Right cardiac atrium (tissue), 5 donors: ENCODE data around the gene TRAPPC4. TPM values are rescaled to one million over a fixed set of nuclear protein-coding genes. Genes with fewer than 3 reads are reported as not detected.
A peak's percentile ranks its signal among the peaks of the same experiment; 100 is the strongest.
"Not testable (repeated sequence)": the region's sequence is repeated elsewhere in the genome, so short reads cannot be mapped to it uniquely, and the experiment has no call there.

Experiments used
- ATAC-seq, 2 donors: fragments of 200-7000 bp; cut with Tn5 transposase; one replicate each; pipeline versions ENCODE4 v1.8.0 to v1.9.1; 2020; ENCODE audit warnings: moderate library complexity in 2 of 2, mild to moderate bottlenecking in 1 of 2
- DNase-seq, 3 donors: peaks; one replicate each; pipeline ENCODE4 v3.0.0-alpha.2; 2020
- H3K27ac ChIP-seq: one replicate; pipeline ENCODE4 v1.5.1; 2013; ENCODE audit warnings: mild to moderate bottlenecking, low read length, control low read depth, moderate library complexity
- H3K27me3 ChIP-seq: one replicate; pipeline ENCODE4 v1.6.1; 2013; ENCODE audit not compliant: control insufficient read depth, insufficient read depth
- H3K4me1 ChIP-seq: one replicate; pipeline ENCODE4 v1.6.1; 2013; ENCODE audit warnings: low read length; ENCODE audit not compliant: control insufficient read depth, insufficient read depth
- H3K4me3 ChIP-seq: one replicate; pipeline ENCODE4 v1.5.1; 2013; ENCODE audit warnings: low read length, control low read depth
- H3K9me3 ChIP-seq: one replicate; pipeline ENCODE4 v1.6.1; 2013; ENCODE audit warnings: low read length; ENCODE audit not compliant: control insufficient read depth
- WGBS: extraction: QIAGEN DNeasy Blood & Tissue Kit; methylation state at CpG from one replicate; pipeline ENCODE4 v1.1.7; 2013; 5-methylcytosine and 5-hydroxymethylcytosine counted together
- intact Hi-C, 4 donors: fragments of 100-400 bp; cut with DNase I; formaldehyde crosslinking; loops; one replicate each; pipeline versions ENCODE4 v1.11.0 to v1.14.0; 2022 to 2023
- polyA plus RNA-seq: library from polyadenylated mRNA; stranded (reverse); fragments of 200-250 nt; gene quantifications from one replicate; pipeline ENCODE4 v1.2.3, GENCODE V29; 2013
- total RNA-seq, 4 donors: library from RNA; stranded (reverse); fragmentation: NEBNext Ultra II Directional; extraction: Animal tissue kit (Norgen Biotek cat#: 25700); gene quantifications; one replicate each; pipeline ENCODE4 v1.2.1, GENCODE V29; 2021
- donor health status: healthy with polysubstance abuse.
- donor health status: DM: no; HTN: yes; CAD: no.
- donor health status: DM: no; HTN: no; CAD: no.
- donor health status: DM: no; HTN: yes; CAD: no; lungs with severe emphysema.
- donor health status: DM: yes; HTN: yes; CAD: no.

Gene TRAPPC4
- total and polyA plus RNA-seq, 5 donors = 31.4 to 44.6 (median 36.2) TPM

DNA sequence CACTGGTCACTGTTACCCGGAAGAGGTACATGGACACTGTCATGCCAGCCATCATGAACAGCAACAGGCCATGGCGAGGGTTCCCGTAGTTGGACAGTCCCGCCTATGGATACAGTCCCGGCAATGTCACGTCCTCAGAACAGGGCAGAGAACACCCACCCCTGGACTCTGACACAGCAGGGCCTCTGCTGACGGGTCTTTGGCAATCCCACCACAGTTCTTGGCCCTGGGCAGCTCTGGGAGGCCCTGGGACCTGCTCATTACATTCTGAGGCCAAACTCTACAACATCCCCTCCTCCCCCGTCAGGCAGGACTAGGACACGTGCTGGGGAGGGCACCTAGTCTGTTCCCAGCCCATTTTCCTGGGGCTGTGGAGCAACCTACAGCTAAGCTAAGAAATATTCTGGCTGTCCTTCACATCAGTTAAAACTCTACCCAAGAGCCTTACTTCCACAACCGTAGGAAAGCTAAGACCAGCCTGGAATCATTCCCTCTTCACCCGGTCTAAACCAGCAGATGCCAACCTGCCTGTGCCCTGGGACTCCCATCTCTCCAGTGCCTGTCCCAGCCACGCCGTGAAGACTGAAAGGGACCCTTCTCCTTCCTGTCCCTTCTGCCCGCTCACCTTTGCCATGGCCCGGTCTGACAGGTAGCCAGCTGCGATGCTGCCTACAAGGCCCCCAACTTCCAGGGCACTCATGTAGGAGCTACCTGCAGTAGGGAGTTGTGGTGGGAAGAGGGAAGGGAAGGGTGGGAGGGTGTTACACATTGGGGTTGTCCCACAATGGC lies 7.6 kb downstream of the TRAPPC4 start:
- peak in 1 of 3 donors; percentile 36 for DNase-seq
- whole genome bisulfite sequencing = 84% methylated on average over 16 of the region's 16 CpGs
- no peak for ATAC-seq
- intact Hi-C loops = loop anchor here in 1 of 4 donors (10.0 kb wide), 1 partner anchor 121 kb away; no protein-coding TSS in a partner anchor
- H3K9me3 ChIP-seq = no peaks in the 10 kb centered on the region
- no peak overlapping the region for H3K4me3 ChIP-seq
- H3K4me1 ChIP-seq = peaks cover 4% of the 10 kb centered on the region
- no peaks in the 10 kb centered on the region for H3K27me3 ChIP-seq
- H3K27ac ChIP-seq = no peak overlapping the region

DNA sequence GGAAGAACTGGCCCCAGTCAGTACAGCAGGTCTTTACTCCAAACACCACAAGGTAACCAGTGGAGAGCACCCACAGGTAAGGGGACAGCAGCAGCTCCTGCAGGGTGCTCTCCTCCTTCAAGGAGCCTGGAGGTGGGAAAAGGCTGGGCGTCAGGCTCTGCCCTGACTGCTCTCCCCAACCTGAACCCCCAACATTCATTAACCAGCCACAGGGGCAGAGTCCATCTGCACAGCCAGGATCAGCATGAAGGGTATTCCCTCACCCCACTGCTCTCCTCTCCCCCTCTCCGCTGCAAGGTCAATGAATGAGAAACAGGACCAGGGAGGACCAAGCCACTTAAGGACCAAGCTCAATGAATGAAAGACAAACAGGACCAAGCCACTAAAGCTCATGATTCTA lies 8.4 kb downstream of the TRAPPC4 start:
- H3K27me3 ChIP-seq = no peaks in the 10 kb centered on the region
- DNase-seq (no peak), ATAC-seq (no peak)
- H3K4me3 ChIP-seq = no peak overlapping the region
- intact Hi-C loops = loop anchor here in 1 of 4 donors (10.0 kb wide), 1 partner anchor 122 kb away; no protein-coding TSS in a partner anchor
- H3K9me3 ChIP-seq = no peaks in the 10 kb centered on the region
- peaks cover 4% of the 10 kb centered on the region for H3K4me1 ChIP-seq
- no peak overlapping the region for H3K27ac ChIP-seq
- 98% methylated on average over 2 of the region's 2 CpGs for WGBS

DNA sequence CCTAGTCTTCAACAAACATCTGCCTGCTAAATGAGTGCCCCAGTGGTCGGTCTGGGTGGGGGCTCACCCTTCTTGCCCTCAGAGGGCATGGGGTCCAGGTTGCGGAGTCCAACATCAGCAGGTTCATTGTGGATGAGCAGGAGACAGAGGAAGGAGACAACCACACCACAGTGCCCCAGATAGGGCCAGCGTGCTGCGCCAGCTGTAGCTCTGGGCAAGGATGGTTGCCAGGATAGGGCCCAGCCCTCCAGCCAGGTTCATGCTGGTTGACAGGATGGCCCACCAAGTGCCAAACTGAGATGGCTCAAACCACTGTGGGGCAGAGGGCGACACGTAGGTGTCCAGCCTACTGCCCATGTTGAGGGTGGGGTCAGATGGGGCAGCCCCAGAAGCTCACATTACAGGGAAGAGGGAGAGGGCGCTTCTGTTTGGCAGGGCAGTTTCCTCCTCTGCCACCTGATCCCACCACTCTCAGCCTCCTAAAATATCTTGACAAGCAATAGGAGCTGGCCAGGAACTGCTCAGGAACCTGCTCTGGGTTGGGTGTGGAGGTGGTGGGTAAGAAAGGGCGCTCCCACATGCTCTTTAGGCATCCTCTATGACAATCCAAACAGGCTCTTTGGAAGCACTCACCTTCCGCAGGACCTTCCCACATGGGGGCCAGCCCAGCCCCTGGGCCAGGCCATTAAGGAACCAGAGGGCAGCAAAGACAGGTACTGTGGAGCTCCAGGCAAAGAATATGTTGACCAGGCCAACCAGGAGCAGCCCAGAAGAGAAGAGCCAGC lies 9.2 kb downstream of the TRAPPC4 start:
- H3K9me3 ChIP-seq = no peaks in the 10 kb centered on the region
- no peak overlapping the region for H3K27ac ChIP-seq
- ATAC-seq (no peak), DNase-seq (no peak)
- intact Hi-C loops = loop anchor here in 1 of 4 donors (10.0 kb wide), 1 partner anchor 123 kb away; no protein-coding TSS in a partner anchor
- WGBS = 96% methylated on average over 9 of the region's 9 CpGs
- H3K4me1 ChIP-seq = peaks cover 4% of the 10 kb centered on the region
- H3K4me3 ChIP-seq = no peak overlapping the region
- no peaks in the 10 kb centered on the region for H3K27me3 ChIP-seq

DNA sequence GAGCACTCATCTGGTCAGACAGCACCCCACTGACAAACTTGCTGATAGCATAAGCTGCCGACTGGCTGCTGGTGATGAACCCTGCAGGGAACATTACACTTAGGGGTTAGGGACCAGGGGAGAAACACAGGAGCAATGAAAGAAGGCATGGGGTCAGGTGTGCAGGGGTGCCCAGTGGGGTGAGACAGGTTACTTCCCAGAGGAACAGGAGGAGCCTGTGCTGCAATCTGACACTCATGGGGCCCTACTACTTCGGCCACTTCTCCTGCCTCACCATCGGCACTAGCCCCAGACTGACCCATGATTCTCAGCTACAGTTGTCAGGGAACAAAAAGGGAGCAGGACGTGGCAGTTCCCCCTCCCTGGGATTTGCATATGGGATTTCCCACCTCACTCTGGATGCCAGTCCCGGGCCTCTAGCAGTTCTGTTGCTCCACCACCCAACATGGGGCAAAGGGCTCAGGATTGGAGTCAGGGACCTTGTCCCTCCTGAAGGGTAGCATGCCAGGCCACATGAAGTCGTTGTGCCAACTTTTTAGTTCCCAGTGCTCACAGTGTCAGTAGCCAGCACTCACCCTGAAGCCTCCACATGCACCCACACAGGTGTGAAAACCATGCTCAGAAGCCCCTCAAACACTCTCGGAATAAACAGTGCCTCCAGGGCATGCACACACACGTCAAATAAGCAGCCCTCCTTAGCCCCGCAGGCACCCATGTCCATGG lies 9.9 kb downstream of the TRAPPC4 start:
- Histone ChIP-seq H3K9me3 (no peaks in the 10 kb centered on the region), H3K27ac (no peak overlapping the region), H3K27me3 (no peaks in the 10 kb centered on the region), H3K4me3 (no peak overlapping the region), H3K4me1 (peaks cover 4% of the 10 kb centered on the region)
- no peak for DNase-seq
- 75% methylated on average over 9 of the region's 9 CpGs for WGBS
- no peak for ATAC-seq
- intact Hi-C loops = loop anchor here in 1 of 4 donors (10.0 kb wide), 1 partner anchor 124 kb away; no protein-coding TSS in a partner anchor

GRCh38 chr11:119029069-119029339 lies 10.4 kb downstream of the TRAPPC4 start:
- Histone ChIP-seq H3K4me3 (no peak overlapping the region), H3K27ac (no peak overlapping the region), H3K4me1 (peaks cover 4% of the 10 kb centered on the region), H3K27me3 (no peaks in the 10 kb centered on the region), H3K9me3 (no peaks in the 10 kb centered on the region)
- no peak for ATAC-seq
- no peak for DNase-seq
- 96% methylated on average over 1 of the region's 1 CpG for WGBS
- intact Hi-C loops = loop anchor here in 1 of 4 donors (10.0 kb wide), 1 partner anchor 124 kb away; no protein-coding TSS in a partner anchor

GRCh38 chr11:119029340-119030028 lies 10.9 kb downstream of the TRAPPC4 start:
- Histone ChIP-seq H3K27me3 (no peaks in the 10 kb centered on the region), H3K4me3 (no peak overlapping the region), H3K9me3 (no peaks in the 10 kb centered on the region), H3K27ac (no peak overlapping the region), H3K4me1 (peaks cover 4% of the 10 kb centered on the region)
- peak in 1 of 3 donors; percentile 64 for DNase-seq
- intact Hi-C loops = loop anchor here in 1 of 4 donors (10.0 kb wide), 1 partner anchor 125 kb away; no protein-coding TSS in a partner anchor
- no peak for ATAC-seq
- WGBS = 67% methylated on average over 10 of the region's 10 CpGs

- ATAC-seq (no peak), DNase-seq (no peak)
- H3K4me1 ChIP-seq = peaks cover 1% of the 10 kb centered on the region
- H3K27ac ChIP-seq = peak overlapping the region; percentile 27
- 6% methylated on average over 13 of the region's 13 CpGs for WGBS
- H3K27me3 ChIP-seq = no peaks in the 10 kb centered on the region
- no peaks in the 10 kb centered on the region for H3K9me3 ChIP-seq
- intact Hi-C loops = no loop called here
- H3K4me3 ChIP-seq = peak overlapping the region; percentile 70
Measured at GRCh38 chr11:119030029-119030328, 11.4 kb downstream of the TRAPPC4 start.

GRCh38 chr11:119030329-119031047 lies 11.9 kb downstream of the TRAPPC4 start, which contains the start of gene SLC37A4:
Gene SLC37A4 (minus strand): TSS chr11:119030877.
- Histone ChIP-seq H3K4me3 (peak within 1 kb of the TSS; percentile 70), H3K27ac (peak within 1 kb of the TSS; percentile 55), H3K9me3 (no peaks in the 10 kb centered on the region), H3K27me3 (no peaks in the 10 kb centered on the region), H3K4me1 (no peaks in the 10 kb centered on the region)
- DNase-seq = peak; percentile 98 to 99 (median 99)
- WGBS = under 1% methylated on average over 67 of the region's 67 CpGs
- intact Hi-C loops = no loop called here
- peak; percentile 98 for ATAC-seq

DNA sequence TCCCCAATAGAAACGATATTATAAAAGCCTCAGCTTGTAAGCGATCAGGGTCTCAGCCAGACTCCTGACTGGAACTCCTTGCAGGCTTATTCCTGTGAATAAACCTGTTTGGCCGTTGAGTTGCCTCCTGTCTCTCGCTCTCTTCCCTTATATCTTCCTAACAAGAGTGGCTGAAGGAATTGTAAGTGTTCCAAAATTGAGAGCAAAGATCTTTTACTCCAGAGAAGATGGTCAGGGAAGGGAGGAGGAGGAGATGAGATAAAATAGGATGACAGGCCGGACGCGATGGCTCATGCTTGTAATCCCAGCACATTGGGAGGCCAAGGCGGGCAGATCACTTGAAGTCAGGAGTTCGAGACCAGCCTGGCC lies 13.3 kb downstream of the TRAPPC4 start:
- 83% methylated on average over 9 of the region's 9 CpGs for WGBS
- Histone ChIP-seq H3K27ac (no peak overlapping the region), H3K4me3 (no peak overlapping the region), H3K9me3 (no peaks in the 10 kb centered on the region), H3K27me3 (no peaks in the 10 kb centered on the region), H3K4me1 (no peaks in the 10 kb centered on the region)
- DNase-seq = no peak
- no peak for ATAC-seq
- intact Hi-C loops = no loop called here

- ATAC-seq, DNase-seq, H3K4me1 ChIP-seq, H3K9me3 ChIP-seq, H3K4me3 ChIP-seq, H3K27ac ChIP-seq, intact Hi-C loops, H3K27me3 ChIP-seq: not testable (repeated sequence)
- 90% methylated on average over 10 of the region's 10 CpGs for WGBS
Measured at GRCh38 chr11:119033421-119033820, 14.9 kb downstream of the TRAPPC4 start.
